ENCODE results near the gene BLOC1S4. TPM values are rescaled to one million over a fixed set of nuclear protein-coding genes. Genes with fewer than 3 reads are reported as not detected.
A peak's percentile ranks its signal among the peaks of the same experiment; 100 is the strongest.

BLOC1S4 gene
- total RNA-seq, 1 experiment from 2014 or later = 15.7 TPM

GRCh38 chr4:6716958-6717655 is 1.1 kb downstream of the BLOC1S4 start:
- BruUV-seq (replicated peaks) = TSS peak; percentile 77
- RAD21 ChIA-PET (ENCODE audit: low non-redundant PET in 1 of 2, low total read pairs in 2 of 2, uncharacterized antibody in 2 of 2, unreplicated experiment in 2 of 2) = interaction anchor here in 1 of 2 experiments (1.2 kb wide), 1 partner anchor 157 kb away, joined by 3 read pairs; no protein-coding TSS in a partner anchor
- ATAC-seq = no peak

More at GRCh38 chr4:6716958-6717655, 1.1 kb downstream of the BLOC1S4 start:
- DNase-seq (ENCODE audit: low read depth, low spot score) = no peak
- 0 out of 2 replicates have a peak overlapping the region, but pooled peaks have one; percentile 93 for H3K27ac ChIP-seq (ENCODE audit: low read depth, low read length)
- H3K4me2 ChIP-seq (ENCODE audit: low read length) = peak overlapping the region; percentile 92
- peaks cover 4 to 20% of the 10 kb centered on the region in 2 experiments; a peak in 3 of 4 replicates for H3K4me1 ChIP-seq (ENCODE audit: control insufficient read depth in 1 of 2, insufficient read depth in 2 of 2, low read length in 2 of 2)
- H3K9me2 ChIP-seq (ENCODE audit: insufficient read depth) = no peaks in the 10 kb centered on the region
- H4K20me1 ChIP-seq (ENCODE audit: insufficient read depth) = no peaks in the 10 kb centered on the region
- H3K4me3 ChIP-seq (replicated peaks in 1 of 2; ENCODE audit: low read depth in 1 of 2, low read length in 2 of 2) = peak overlapping the region; percentile 79 to 83
- no peaks in the 10 kb centered on the region for H3K27me3 ChIP-seq (ENCODE audit: insufficient read depth, low read length)
- H3K79me2 ChIP-seq (ENCODE audit: insufficient read depth, low read length) = peaks cover 14% of the 10 kb centered on the region
- H2AFZ ChIP-seq (ENCODE audit: low read depth, low read length, poor library complexity, severe bottlenecking) = no peak overlapping the region
- peak overlapping the region; percentile 76 for H3K9ac ChIP-seq (ENCODE audit: low read length)
- intact Hi-C loops (cut with micrococcal nuclease) = no loop called here
- TF ChIP-seq CBX3 (IDR thresholded peaks at IDR 0.05; ENCODE audit: low read depth) (no peak), TCF7L2 (IDR thresholded peaks at IDR 0.05; ENCODE audit: borderline replicate concordance, extremely low read depth, insufficient read depth, insufficient read length) (no peak), EGR1 (IDR thresholded peaks at IDR 0.05; ENCODE audit: low read depth) (no peak), ZNF274 (IDR thresholded peaks at IDR 0.05; ENCODE audit: low read depth, low read length) (no peak), YY1 (IDR thresholded peaks at IDR 0.05; ENCODE audit: extremely low read depth, insufficient replicate concordance, low read depth, low read length) (no peak), CEBPB (IDR thresholded peaks at IDR 0.05; ENCODE audit: low read depth) (no peak), RAD21 (IDR thresholded peaks at IDR 0.05; ENCODE audit: low read depth) (no peak), FOSL1 (IDR thresholded peaks at IDR 0.05; ENCODE audit: low read depth) (no peak), ATF3 (IDR thresholded peaks at IDR 0.05) (no peak), SRF (IDR thresholded peaks at IDR 0.05; ENCODE audit: low read depth) (no peak), EZH2phosphoT487 (IDR thresholded peaks at IDR 0.05; ENCODE audit: borderline replicate concordance) (no peak), POLR2A (IDR thresholded peaks at IDR 0.05; ENCODE audit: borderline replicate concordance, extremely low read depth, insufficient read depth, insufficient read length) (no peak), ZBTB33 (IDR thresholded peaks at IDR 0.05; ENCODE audit: extremely low read depth, insufficient replicate concordance, low read length) (no peak), ZFX (IDR thresholded peaks at IDR 0.05) (no peak)
- TF ChIP-seq, protein P1, sequence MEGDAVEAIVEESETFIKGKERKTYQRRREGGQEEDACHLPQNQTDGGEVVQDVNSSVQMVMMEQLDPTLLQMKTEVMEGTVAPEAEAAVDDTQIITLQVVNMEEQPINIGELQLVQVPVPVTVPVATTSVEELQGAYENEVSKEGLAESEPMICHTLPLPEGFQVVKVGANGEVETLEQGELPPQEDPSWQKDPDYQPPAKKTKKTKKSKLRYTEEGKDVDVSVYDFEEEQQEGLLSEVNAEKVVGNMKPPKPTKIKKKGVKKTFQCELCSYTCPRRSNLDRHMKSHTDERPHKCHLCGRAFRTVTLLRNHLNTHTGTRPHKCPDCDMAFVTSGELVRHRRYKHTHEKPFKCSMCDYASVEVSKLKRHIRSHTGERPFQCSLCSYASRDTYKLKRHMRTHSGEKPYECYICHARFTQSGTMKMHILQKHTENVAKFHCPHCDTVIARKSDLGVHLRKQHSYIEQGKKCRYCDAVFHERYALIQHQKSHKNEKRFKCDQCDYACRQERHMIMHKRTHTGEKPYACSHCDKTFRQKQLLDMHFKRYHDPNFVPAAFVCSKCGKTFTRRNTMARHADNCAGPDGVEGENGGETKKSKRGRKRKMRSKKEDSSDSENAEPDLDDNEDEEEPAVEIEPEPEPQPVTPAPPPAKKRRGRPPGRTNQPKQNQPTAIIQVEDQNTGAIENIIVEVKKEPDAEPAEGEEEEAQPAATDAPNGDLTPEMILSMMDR (IDR thresholded peaks at IDR 0.05 in 2 of 3, conservative IDR thresholded peaks at IDR 0.05 in 1 of 3; ENCODE audit: borderline replicate concordance in 1 of 3, insufficient read depth in 1 of 3, low read depth in 2 of 3, low read length in 2 of 3) = no peak
- TF ChIP-seq, protein P2, sequence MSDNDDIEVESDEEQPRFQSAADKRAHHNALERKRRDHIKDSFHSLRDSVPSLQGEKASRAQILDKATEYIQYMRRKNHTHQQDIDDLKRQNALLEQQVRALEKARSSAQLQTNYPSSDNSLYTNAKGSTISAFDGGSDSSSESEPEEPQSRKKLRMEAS (IDR thresholded peaks at IDR 0.05) = no peak
- ChIA-PET CTCF (interaction anchor here (1.8 to 4.9 kb wide), 2 partner anchors 42 to 156 kb away, joined by 4 to 92 read pairs; no protein-coding TSS in a partner anchor), POLR2A (interaction anchor here (0.9 kb wide), 1 partner anchor 42 kb away, joined by 4 read pairs; no protein-coding TSS in a partner anchor)
- no peaks in the 10 kb centered on the region for H3K36me3 ChIP-seq (ENCODE audit: control insufficient read depth in 1 of 2, insufficient read depth in 2 of 2, low read length in 2 of 2)
- no peaks in the 10 kb centered on the region for H3K9me3 ChIP-seq (ENCODE audit: control insufficient read depth in 1 of 2, insufficient read depth in 1 of 2, low read depth in 1 of 2, low read length in 2 of 2)
